SJSA1 (cell line): ENCODE data around the gene CSNK2A1. TPM values are rescaled to one million over a fixed set of nuclear protein-coding genes. Genes with fewer than 3 reads are reported as not detected.
A peak's percentile ranks its signal among the peaks of the same experiment; 100 is the strongest.

Experiments used
- DNase-seq, 2 experiments: peaks; one replicate each; pipeline ENCODE4 v3.0.0-alpha.2; 2015 to 2020; ENCODE audit warnings: low spot score in 2 of 2, low read depth in 1 of 2
- H3K27ac ChIP-seq: fragments of 250-450 bp; sonication (Bioruptor Pico); 2 replicates; pipeline ENCODE4 v1.5.1; 2020; ENCODE audit warnings: mild to moderate bottlenecking, moderate library complexity
- H3K27me3 ChIP-seq: fragments of 250-450 bp; sonication (Bioruptor Pico); replicated peaks from 2 replicates; pipeline ENCODE4 v1.5.1; 2020; ENCODE audit warnings: mild to moderate bottlenecking, moderate library complexity
- H3K36me3 ChIP-seq: fragments of 250-450 bp; sonication (Bioruptor Pico); 2 replicates; pipeline ENCODE4 v1.5.1; 2020; ENCODE audit warnings: mild to moderate bottlenecking
- H3K4me1 ChIP-seq: fragments of 250-450 bp; sonication (Bioruptor Pico); replicated peaks from 2 replicates; pipeline ENCODE4 v1.6.1; 2021; ENCODE audit warnings: mild to moderate bottlenecking
- H3K4me3 ChIP-seq: fragments of 250-450 bp; sonication (Bioruptor Pico); 2 replicates; pipeline ENCODE4 v1.5.1; 2020; ENCODE audit warnings: mild to moderate bottlenecking
- H3K9me3 ChIP-seq: fragments of 250-450 bp; sonication (Bioruptor Pico); replicated peaks from 2 replicates; pipeline ENCODE4 v1.5.1; 2020; ENCODE audit warnings: mild to moderate bottlenecking
- total RNA-seq: library from RNA; depleted of rRNA; stranded (reverse); fragments of >200 nt; shearing (Covaris generic); gene quantifications from 2 replicates; pipeline ENCODE4 v1.2.3, GENCODE V29; 2014

CSNK2A1 gene
- total RNA-seq, 1 experiment from 2014 or later: 158 TPM

DNA sequence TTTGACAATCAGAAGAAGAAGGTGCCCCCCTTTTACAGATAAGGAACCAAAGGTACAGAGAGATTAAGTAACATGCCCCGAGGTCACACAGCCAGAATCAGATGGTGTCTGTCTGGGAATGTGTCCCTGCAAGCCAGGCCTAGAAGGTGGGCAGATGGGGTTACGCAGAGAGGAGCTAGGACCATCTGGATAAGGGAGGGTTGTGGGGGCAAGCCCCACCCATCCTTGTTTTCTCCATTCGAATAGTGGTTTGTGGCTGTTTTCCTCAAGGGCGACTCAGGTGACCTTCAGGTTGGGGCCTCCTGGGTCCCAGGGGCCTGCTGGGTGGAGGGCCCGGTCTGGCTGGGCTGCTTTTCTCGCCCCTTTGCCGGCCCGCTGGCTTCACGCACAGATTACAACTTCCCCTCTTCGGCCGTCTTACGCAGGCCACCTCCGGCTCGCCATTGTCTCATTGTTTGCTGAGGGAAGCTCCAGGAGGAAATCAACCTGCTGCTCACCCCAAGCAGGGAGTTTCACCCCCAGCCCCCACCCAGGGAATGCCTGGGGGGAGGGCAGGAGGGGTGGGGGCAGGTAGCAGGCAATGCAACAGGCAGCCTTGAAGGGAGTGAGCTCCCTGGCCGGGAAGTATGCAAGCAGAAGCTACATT lies 30.8 kb upstream of the CSNK2A1 start:
- Histone ChIP-seq H3K27me3 (peaks cover 36% of the 10 kb centered on the region), H3K36me3 (no peaks in the 10 kb centered on the region), H3K4me3 (no peak overlapping the region), H3K9me3 (no peaks in the 10 kb centered on the region), H3K27ac (no peak overlapping the region), H3K4me1 (no peaks in the 10 kb centered on the region)
- no peak for DNase-seq

DNA sequence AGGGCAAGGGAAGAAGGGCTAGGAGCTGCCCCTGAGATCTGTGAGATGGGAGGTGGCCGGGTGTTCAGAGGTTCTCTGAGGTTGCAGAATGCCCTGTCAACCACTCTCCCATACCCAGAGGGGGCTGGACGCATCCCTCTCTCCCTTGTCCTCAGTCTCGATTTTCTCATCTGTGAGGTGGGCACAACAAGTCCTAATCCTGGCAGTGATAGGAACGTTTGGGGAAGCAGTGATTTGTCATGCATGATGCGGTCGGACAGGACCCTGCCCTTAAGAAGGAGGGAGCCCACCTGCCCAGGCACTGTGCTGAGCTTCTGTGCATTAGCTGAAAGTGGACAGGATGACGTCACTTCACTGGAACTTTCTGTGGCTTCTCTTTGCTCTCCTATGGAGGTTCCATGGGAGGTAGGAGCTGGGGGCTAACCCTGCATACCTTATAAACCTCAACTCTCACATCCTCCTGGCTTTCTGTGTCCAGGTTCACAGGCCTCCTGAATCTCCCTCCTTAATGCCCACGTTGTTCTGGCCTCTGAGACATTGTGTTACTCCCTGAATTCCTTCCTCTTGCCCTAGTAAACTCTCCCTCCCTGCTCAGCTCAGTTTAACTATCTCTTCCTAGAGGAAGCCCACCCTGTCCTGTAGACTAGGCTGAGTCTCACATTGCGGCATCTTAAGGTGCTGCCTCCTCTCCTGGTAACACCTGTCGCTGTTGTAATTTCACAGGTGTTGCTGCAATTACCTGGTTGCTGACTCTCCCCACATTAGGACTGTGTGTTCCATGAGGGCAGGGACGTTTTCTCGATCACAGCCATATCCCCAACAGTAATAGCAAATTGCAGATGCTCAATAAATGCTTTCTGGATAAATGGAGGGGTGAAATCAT lies 30.1 kb upstream of the CSNK2A1 start:
- peaks cover 41% of the 10 kb centered on the region for H3K27me3 ChIP-seq
- DNase-seq: no peak
- no peak overlapping the region for H3K4me3 ChIP-seq

DNA sequence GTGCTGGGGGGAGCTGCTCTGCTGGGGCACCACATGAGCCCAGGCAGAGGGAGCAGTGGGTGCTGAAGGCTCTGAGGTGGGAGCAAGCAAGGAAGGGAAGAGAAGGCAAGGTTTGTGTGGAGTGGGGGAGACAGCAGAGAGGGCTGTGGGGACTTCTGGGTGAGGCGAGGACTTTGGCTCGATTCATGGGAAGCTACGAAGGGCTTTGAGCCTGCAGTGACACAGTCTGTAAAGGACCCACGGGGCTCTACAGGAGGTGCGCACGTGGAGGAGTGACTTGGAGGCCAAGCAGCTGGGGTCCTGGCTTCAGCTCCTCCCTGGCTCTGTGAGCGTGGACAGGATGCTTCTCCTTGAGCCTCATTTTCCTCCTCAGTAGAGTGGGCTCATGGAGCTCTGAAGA lies 29.1 kb upstream of the CSNK2A1 start:
- DNase-seq: no peak
- Histone ChIP-seq H3K4me3 (no peak overlapping the region), H3K4me1 (no peaks in the 10 kb centered on the region), H3K27ac (no peak overlapping the region), H3K9me3 (no peaks in the 10 kb centered on the region), H3K36me3 (no peaks in the 10 kb centered on the region), H3K27me3 (peaks cover 47% of the 10 kb centered on the region)

More for the DNA sequence above, 30.1 kb upstream of the CSNK2A1 start:
- no peaks in the 10 kb centered on the region for H3K4me1 ChIP-seq
- no peaks in the 10 kb centered on the region for H3K36me3 ChIP-seq
- H3K9me3 ChIP-seq: no peaks in the 10 kb centered on the region
- H3K27ac ChIP-seq: no peak overlapping the region

DNA sequence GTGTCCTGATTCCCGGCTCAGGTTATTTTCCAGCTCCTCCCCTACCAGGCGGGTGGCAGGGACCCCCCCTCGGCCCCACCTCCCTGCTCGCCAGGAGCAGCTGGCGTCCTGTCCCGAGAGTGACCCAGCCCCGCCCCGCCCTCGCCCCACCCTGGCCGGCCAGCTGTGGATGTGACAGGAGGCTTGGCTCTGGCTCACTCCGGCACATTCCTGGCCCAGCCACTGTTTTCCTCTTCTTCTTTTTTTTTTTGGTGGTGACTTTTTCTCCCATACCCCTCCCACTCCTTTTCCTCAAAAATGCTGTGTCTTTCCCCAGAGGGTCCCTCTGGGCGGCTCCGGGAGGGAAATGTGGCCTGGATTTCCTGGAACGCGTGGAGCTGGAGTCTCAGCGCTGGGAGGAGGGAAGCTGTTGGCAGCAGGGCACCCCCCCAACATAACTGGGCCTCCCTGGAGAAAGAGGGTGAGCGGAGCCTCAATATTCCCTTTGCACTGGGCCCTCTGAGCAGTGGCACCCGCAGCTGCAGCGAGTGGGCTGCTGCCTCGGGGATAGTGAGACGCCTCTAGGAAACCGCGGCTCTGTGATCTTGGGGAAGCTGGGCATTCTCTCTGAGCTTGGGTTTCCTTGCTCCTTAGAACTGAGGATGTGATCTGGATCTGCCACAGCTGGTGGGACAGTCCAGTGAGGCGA lies 28.3 kb upstream of the CSNK2A1 start:
- peaks cover 53% of the 10 kb centered on the region for H3K27me3 ChIP-seq
- no peaks in the 10 kb centered on the region for H3K36me3 ChIP-seq
- no peaks in the 10 kb centered on the region for H3K4me1 ChIP-seq
- DNase-seq: no peak
- no peak overlapping the region for H3K4me3 ChIP-seq
- no peaks in the 10 kb centered on the region for H3K9me3 ChIP-seq
- no peak overlapping the region for H3K27ac ChIP-seq

DNA sequence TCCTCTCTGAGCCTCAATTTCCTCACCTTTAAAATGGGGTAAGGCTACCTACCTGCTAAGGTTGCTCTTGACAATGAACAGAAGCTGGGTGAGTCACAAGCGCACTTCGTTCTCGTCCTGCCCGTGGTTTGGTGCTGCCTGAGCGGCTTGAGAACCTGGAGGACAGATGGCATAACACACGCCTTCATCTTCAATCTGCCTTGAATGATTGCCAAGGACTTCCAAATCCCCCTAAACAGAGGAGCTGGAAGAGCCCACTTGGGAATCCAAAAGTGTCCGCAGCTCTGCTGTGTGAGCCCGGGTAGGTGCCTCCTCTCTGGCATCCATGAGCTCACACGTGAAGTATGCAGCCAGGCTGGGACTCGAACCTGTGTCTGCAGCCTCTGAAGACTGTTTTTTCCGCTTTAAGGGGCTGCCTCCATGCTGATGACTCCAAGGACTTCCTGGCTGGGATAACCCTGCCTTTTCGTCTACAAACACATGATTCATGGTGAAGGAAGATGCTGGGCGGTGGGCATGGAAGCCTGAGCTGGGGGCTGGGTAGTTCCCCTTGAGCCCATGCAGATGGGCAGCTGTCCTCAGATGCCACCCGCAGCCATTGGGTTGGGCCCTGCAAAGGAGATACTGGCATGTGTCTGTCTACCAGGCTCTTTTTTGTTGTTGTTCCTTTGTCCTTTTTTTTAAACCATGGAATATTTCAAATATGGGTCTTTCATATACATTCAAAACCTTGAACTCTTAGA lies 25.3 kb upstream of the CSNK2A1 start:
- Histone ChIP-seq H3K27ac (no peak overlapping the region), H3K4me1 (no peaks in the 10 kb centered on the region), H3K4me3 (no peak overlapping the region), H3K27me3 (peaks cover 50% of the 10 kb centered on the region), H3K9me3 (no peaks in the 10 kb centered on the region), H3K36me3 (no peaks in the 10 kb centered on the region)
- DNase-seq: no peak

DNA sequence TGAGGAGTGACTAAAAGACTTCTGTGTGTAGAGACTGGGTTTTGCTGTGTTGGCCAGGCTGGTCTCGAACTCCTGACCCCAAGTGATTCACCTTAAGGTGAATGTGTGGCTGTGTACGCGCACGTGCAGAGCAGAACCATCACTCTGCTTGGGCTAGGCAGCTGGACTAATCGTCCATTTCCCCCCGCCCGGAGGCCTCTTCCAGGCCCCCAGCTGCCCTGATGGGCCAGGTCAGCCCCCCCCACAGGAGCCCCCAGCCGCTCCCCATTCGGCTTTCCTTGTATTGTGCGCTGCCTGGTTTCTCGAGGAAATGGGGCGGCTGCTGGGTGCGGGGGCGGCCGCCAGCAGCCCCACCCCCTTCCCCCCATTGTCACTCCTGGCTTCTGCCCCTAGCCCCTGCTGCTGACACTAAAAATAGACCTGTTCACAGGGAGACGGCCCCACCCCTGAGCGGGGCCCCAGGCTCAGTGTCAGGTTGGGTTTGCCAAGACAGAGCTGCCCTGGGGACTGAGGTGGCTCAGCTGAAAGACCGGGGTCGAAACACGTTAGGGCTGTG lies 24.6 kb upstream of the CSNK2A1 start:
- Histone ChIP-seq H3K27me3 (peaks cover 46% of the 10 kb centered on the region), H3K4me1 (no peaks in the 10 kb centered on the region), H3K4me3 (no peak overlapping the region), H3K36me3 (no peaks in the 10 kb centered on the region), H3K9me3 (no peaks in the 10 kb centered on the region), H3K27ac (no peak overlapping the region)
- DNase-seq: no peak

DNA sequence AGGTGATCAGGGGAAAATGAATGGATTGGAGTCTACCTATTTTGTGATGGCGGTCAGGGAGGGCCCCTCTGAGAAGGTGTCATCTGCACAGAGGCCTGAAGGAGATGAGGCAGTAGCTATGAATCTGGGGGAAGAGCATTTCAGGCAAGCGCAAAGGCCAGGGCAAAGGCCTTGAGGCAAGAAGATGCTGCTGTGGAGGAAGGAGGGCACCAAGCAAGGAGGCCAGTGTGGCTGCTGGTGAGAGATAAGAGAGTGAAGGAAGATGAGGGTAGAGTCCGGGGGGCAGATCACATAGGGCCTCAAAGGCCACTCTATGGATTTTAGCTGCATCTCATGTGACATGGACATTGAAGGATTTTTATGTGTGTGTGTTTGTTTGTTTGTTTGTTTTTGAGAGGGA lies 20.6 kb upstream of the CSNK2A1 start:
- Histone ChIP-seq H3K27ac (no peak overlapping the region), H3K27me3 (peaks cover 23% of the 10 kb centered on the region), H3K4me1 (no peaks in the 10 kb centered on the region), H3K36me3 (no peaks in the 10 kb centered on the region), H3K9me3 (no peaks in the 10 kb centered on the region), H3K4me3 (no peak overlapping the region)
- DNase-seq: no peak

DNA sequence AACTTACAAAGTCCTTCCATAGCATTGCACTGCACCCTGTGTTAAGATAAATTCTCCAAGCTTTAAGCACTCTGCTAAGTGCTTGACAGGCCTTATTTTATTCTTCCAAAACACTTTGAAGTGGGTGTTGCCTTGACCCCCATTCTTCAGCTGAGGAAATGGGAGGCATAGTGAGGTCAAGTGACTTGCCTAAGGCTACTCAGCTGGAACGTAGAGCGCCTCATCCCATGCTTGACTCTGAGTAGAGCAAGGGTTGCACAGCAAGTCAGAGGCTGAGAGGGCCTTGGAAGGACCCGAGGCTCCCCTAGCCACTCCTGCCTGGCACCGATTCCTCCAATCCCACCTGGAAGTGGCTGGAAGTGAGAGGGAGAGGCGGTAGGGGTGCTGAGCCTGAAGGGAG lies 19.6 kb upstream of the CSNK2A1 start:
- Histone ChIP-seq H3K27ac (no peak overlapping the region), H3K4me1 (no peaks in the 10 kb centered on the region), H3K27me3 (peaks cover 17% of the 10 kb centered on the region), H3K4me3 (no peak overlapping the region), H3K9me3 (no peaks in the 10 kb centered on the region), H3K36me3 (no peaks in the 10 kb centered on the region)
- DNase-seq: no peak

DNA sequence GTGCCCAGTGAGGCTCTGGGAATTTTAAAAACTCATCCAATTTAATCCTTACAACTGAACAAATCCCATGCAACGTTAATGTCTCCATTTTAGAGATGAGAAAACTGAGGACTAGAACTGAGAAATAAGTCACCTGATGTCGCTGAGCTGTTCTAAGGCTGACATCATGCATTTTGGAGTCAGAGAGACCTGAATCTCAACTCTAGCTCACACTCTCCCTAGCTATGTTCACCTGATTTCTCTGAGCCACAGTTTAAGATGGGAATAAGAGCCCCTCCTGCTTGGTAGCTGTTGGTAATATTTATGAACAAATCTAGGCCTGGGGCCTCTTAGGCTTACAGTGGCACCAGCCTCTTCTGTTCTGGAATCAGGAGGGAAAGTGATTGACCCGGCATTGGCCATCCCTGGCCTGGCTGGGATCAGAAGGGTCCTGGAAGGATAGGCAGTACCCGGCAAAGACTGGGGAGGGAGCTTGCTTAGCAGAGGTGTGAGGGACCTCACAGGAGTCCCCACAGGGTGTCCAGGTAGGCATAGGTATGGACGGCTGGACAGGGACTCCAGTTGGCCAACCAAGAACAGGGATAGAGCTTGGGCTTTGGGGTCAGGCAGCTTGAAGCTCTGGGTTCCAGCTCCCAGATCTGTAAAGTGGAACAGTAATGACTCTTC lies 18.8 kb upstream of the CSNK2A1 start:
- no peaks in the 10 kb centered on the region for H3K9me3 ChIP-seq

DNA sequence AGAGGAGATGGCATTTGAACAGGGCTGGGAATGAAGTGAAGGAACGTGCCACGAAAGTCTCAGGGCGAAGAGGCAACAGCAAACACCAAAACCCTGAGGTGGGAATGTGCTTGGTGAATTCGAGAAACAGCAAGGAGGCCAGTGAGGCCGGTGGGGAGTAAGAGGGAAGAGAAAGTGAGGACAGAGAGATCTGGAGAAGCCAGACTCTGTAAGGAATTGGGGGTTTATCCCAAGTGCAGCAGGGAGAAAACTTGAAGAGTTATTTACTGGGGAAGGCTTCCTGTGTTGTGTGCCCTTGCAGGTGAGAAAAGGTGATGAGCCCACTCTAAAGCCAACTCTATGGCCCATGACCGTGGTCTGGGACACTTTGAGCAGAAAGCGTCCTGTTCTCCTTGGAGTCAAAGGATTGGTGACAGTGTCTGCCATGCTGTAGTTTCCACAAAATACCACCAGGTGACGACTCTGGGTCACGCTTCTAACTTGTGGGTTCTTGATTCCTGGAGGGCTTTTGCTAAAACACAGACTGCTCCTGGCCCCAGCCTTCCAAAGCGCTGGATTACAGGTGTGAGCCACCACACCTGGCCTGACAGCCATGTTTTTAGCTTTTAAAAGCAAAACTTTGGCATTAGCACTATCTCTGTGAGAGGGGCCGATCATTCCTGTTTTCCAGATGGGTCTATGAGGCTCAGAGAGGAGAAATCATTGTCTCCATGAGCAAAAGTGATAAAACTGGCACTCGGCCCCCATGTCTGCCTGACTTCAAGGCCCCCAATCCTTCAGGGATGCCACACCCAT lies 18.0 kb upstream of the CSNK2A1 start:
- Histone ChIP-seq H3K27ac (no peak overlapping the region), H3K4me3 (no peak overlapping the region), H3K9me3 (no peaks in the 10 kb centered on the region), H3K4me1 (no peaks in the 10 kb centered on the region), H3K27me3 (peaks cover 7% of the 10 kb centered on the region), H3K36me3 (no peaks in the 10 kb centered on the region)
- peak; percentile 44 to 59 for DNase-seq

More for the DNA sequence above, 18.8 kb upstream of the CSNK2A1 start:
- Histone ChIP-seq H3K36me3 (no peaks in the 10 kb centered on the region), H3K27ac (no peak overlapping the region), H3K27me3 (peaks cover 12% of the 10 kb centered on the region), H3K4me3 (no peak overlapping the region), H3K4me1 (no peaks in the 10 kb centered on the region)
- no peak for DNase-seq

DNA sequence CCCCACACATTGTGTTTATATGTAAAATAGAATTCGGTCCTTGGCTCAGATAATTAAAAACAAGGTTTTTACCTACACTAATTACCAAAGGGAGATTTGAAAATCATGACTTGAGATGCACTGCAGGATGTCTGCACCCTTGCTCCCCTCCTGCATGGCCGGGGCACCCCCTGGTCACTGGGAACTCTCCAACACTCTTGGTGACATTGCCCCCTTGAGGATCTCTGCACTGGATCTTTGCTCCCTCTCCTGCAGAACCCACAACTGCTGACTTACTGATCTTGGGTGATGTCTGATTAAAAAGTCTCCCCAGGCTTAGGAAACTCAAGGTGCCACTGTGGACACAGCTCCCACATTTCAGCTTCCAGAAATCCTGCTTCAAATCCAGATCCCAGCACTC lies 17.1 kb upstream of the CSNK2A1 start:
- Histone ChIP-seq H3K27ac (no peak overlapping the region), H3K36me3 (no peaks in the 10 kb centered on the region), H3K4me1 (no peaks in the 10 kb centered on the region), H3K9me3 (no peaks in the 10 kb centered on the region), H3K27me3 (peaks cover 10% of the 10 kb centered on the region), H3K4me3 (no peak overlapping the region)
- no peak for DNase-seq

DNA sequence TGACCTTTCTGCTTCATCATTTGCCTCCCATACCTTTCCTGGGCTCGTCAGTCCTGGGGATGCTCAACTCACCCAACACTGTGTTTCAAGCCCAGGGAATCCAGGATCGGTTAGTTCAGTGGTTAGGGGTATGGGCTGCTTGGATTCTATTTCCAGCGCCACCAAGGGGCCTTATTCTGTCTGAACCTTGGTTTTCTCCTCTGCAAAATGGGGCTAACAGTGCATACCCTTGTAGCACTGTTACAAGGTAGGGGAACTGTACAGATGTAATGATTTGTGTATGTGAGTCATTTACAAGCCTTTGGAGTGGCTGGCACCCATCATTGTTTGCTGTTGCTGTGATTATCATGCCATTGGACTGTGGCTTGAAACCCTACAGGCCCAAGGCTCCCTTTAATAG lies 14.5 kb upstream of the CSNK2A1 start:
- Histone ChIP-seq H3K27ac (no peak overlapping the region), H3K27me3 (peaks cover 17% of the 10 kb centered on the region), H3K4me3 (no peak overlapping the region), H3K36me3 (no peaks in the 10 kb centered on the region), H3K4me1 (no peaks in the 10 kb centered on the region), H3K9me3 (no peaks in the 10 kb centered on the region)
- DNase-seq: no peak
